Fibroblast of mammary gland (primary cell): ENCODE measurements around the gene UIMC1.
"Not testable (repeated sequence)": the region's sequence is repeated elsewhere in the genome, so short reads cannot be mapped to it uniquely, and the experiment has no call there.

Experiments used
- DNase-seq: peaks from one replicate; pipeline ENCODE4 v3.0.0-alpha.2; 2010; ENCODE audit warnings: low read depth
- H3K4me3 ChIP-seq: 2 replicates; pipeline ENCODE4 v1.5.1; 2011; ENCODE audit warnings: low read depth, mild to moderate bottlenecking, low read length, moderate library complexity; ENCODE audit not compliant: control insufficient read depth
- TF ChIP-seq, protein P1 (sequence below): conservative IDR thresholded peaks from 2 replicates; pipeline ENCODE4 v1.5.1; 2011; ENCODE audit warnings: low read depth, low read length, inconsistent platforms; ENCODE audit not compliant: control insufficient read depth, insufficient read depth

The UIMC1 gene

GRCh38 chr5:176877793-176878331 is 128.7 kb downstream of the UIMC1 start:
- no peak overlapping the region for H3K4me3 ChIP-seq
- TF ChIP-seq, protein P1, sequence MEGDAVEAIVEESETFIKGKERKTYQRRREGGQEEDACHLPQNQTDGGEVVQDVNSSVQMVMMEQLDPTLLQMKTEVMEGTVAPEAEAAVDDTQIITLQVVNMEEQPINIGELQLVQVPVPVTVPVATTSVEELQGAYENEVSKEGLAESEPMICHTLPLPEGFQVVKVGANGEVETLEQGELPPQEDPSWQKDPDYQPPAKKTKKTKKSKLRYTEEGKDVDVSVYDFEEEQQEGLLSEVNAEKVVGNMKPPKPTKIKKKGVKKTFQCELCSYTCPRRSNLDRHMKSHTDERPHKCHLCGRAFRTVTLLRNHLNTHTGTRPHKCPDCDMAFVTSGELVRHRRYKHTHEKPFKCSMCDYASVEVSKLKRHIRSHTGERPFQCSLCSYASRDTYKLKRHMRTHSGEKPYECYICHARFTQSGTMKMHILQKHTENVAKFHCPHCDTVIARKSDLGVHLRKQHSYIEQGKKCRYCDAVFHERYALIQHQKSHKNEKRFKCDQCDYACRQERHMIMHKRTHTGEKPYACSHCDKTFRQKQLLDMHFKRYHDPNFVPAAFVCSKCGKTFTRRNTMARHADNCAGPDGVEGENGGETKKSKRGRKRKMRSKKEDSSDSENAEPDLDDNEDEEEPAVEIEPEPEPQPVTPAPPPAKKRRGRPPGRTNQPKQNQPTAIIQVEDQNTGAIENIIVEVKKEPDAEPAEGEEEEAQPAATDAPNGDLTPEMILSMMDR, result no peak
- DNase-seq, result no peak

- TF ChIP-seq, protein P1, result no peak
- no peak for DNase-seq
- H3K4me3 ChIP-seq, result no peak overlapping the region
Measured at GRCh38 chr5:176876506-176877431, 129.8 kb downstream of the UIMC1 start.

GRCh38 chr5:176875783-176876505 is 130.6 kb downstream of the UIMC1 start:
- no peak for DNase-seq
- TF ChIP-seq, protein P1, result no peak
- no peak overlapping the region for H3K4me3 ChIP-seq

GRCh38 chr5:176875014-176875550 is 131.5 kb downstream of the UIMC1 start:
- no peak overlapping the region for H3K4me3 ChIP-seq
- TF ChIP-seq, protein P1, result no peak
- no peak for DNase-seq

- TF ChIP-seq, protein P1, result no peak
- H3K4me3 ChIP-seq, result no peak overlapping the region
- no peak for DNase-seq
Measured at GRCh38 chr5:176874198-176874780, 132.3 kb downstream of the UIMC1 start.

- no peak overlapping the region for H3K4me3 ChIP-seq
- no peak for DNase-seq
- TF ChIP-seq, protein P1, result no peak
Measured at GRCh38 chr5:176873541-176874172, 132.9 kb downstream of the UIMC1 start.

- not testable (repeated sequence) for H3K4me3 ChIP-seq, DNase-seq
Measured at GRCh38 chr5:176873011-176873410, 133.6 kb downstream of the UIMC1 start.

DNA sequence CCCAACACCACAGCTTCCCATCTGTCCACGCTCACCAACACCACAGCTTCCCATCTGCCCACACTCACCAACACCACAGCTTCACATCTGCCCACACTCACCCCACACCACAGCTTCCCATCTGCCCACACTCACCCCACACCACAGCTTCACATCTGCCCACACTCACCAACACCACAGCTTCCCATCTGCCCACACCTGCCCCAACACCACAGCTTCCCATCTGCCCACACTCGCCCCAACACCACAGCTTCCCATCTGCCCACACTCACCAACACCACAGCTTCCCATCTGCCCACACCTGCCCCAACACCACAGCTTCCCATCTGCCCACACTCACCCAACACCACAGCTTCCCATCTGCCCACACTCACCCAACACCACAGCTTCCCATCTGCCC is 134.0 kb downstream of the UIMC1 start:
- not testable (repeated sequence) for H3K4me3 ChIP-seq, DNase-seq

DNA sequence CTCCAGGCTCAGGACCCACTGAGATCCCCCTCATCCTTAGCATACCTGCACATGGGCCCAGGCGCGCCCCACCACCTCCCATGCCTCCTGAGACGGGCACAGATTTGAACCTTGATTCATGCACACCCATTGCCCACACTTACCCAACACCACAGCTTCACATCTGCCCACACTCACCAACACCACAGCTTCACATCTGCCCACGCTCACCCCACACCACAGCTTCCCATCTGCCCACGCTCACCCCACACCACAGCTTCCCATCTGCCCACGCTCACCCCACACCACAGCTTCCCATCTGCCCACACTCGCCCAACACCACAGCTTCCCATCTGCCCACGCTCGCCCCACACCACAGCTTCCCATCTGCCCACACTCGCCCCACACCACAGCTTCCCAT is 135.9 kb downstream of the UIMC1 start:
- not testable (repeated sequence) for DNase-seq, H3K4me3 ChIP-seq
